GOT3 (cell line): ENCODE data around the gene ZNF407.

Experiments
- DNase-seq: peaks from one replicate; lab custom pipeline; 2025; ENCODE audit warnings: mixed read lengths; lab: John Stamatoyannopoulos, UW

The ZNF407 gene

DNA sequence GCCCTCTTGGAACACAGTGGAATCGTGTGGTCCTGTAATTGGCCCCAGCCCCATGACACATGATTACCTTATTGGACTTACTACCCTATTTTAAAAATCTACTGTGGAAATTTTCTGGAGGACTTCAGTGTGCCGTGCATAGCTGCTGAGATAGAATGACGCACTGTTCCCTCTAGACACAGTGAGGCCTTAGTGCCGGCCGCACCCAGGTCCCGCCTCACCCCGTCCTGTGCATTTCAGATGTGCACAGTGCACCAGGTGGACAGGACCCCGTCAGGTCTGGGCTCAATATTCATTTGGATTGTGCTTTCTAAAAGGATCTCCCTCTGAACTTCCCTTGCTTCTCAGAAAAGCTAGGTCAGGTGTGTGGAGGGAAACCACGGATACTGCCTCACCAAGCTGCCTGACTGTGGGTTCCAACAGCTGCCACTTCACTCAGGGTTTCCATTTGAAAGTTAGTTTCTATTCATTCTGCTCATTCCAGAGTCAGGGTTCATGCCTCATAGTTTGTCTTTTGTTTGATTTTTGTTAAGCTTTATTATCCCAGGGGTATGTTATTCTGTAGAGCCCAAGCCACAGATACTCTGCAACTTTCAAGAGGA is 455.5 kb downstream of the ZNF407 start:
- DNase-seq, result no peak

- no peak for DNase-seq
Observed at GRCh38 chr18:75054046-75054445, 456.4 kb downstream of the ZNF407 start.

GRCh38 chr18:75054611-75055010 is 456.9 kb downstream of the ZNF407 start:
- no peak for DNase-seq

DNA sequence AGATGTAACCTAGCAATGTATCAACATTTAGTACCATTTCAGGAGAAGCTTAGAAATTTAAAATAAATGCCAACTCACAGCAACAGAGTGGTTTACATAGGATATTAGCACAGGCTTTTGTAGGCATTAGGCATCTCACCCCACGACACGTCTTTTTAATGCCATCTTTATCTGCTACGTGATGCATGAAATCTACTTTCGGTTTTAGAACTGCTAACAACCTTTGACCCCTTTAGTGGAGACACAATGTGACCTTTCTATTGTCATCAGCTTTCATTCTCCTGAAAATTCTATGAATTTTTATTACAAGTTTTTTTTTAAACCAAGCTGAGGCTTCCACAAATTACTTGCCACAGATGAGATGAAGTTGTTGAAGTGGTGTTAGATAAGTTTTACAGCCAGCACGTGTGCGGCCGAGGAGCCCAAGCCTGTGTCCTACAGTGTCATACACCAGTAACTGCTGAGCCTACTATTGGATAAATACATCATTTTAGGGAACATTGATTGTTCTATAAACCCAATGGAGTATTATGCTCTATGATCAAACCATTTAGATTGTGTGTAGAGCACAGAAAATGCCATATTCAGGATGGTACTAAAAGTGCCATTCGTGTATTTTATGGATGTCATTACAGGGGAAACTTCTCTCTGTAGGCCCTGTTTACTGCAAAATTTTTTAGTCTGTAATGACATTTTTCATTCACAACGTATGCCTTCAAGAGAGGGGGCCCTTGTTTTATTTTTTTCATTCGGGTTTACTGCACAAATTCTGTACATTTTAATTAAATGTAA is 459.7 kb downstream of the ZNF407 start:
- no peak for DNase-seq

DNA sequence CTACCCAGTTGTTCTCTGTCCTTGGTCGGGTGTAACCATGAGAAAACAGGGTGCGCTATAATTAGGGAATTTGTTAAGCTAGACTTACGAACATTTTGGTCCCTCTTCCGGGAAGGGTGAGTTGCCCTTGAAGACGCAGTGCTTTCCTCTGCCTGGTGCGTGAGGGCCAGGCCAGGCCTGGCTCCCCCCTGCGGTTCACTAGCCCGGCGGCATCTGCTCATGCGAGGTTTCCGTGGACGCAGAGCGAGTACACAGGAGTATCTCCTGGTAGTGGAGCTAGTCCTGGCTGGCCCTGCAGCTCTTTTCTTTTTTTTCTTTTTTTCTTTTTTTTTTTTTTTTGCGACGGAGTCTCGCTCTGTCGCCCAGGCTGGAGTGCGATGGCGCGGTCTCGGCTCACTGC is 462.5 kb downstream of the ZNF407 start:
- no peak for DNase-seq

GRCh38 chr18:75062297-75062886 is 464.7 kb downstream of the ZNF407 start:
- no peak for DNase-seq

DNA sequence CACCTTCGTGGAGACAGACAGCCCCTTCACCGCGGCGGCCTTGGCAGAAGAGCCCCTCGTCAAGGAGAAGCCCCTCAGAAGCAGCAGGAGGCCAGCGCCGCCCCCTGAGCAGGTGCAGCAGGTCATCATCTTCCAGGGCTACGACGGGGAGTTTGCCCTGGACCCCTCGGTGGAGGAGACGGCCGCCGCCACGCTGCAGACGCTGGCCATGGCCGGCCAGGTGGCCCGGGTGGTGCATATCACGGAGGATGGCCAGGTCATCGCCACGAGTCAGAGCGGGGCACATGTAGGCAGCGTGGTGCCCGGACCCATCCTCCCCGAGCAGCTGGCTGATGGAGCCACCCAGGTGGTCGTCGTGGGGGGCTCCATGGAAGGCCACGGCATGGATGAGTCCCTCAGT is 465.5 kb downstream of the ZNF407 start:
- DNase-seq, result no peak

- DNase-seq, result no peak
Observed at GRCh38 chr18:75063615-75064512, 466.2 kb downstream of the ZNF407 start.

DNA sequence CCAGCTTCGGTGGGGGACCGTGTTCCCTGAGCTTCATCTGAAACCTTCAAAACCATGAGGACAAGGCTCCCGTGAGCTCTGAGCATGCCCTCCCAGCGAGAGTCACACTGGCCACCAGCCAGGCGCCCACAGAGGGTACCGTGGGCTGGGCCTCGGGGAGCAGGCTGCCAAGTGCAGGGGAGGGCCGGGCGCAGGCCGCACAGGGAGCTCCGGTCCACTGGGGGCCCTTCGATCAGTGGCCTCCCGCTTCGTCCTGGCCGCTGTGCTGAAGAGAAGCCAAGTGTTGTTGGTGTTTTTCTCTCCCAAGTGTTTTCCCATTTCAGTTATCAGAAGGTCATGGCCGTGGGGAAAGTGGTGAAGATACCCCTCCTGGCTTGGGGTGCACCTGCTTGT is 466.8 kb downstream of the ZNF407 start:
- DNase-seq, result no peak

GRCh38 chr18:75065251-75066000 is 467.8 kb downstream of the ZNF407 start:
- no peak for DNase-seq

DNA sequence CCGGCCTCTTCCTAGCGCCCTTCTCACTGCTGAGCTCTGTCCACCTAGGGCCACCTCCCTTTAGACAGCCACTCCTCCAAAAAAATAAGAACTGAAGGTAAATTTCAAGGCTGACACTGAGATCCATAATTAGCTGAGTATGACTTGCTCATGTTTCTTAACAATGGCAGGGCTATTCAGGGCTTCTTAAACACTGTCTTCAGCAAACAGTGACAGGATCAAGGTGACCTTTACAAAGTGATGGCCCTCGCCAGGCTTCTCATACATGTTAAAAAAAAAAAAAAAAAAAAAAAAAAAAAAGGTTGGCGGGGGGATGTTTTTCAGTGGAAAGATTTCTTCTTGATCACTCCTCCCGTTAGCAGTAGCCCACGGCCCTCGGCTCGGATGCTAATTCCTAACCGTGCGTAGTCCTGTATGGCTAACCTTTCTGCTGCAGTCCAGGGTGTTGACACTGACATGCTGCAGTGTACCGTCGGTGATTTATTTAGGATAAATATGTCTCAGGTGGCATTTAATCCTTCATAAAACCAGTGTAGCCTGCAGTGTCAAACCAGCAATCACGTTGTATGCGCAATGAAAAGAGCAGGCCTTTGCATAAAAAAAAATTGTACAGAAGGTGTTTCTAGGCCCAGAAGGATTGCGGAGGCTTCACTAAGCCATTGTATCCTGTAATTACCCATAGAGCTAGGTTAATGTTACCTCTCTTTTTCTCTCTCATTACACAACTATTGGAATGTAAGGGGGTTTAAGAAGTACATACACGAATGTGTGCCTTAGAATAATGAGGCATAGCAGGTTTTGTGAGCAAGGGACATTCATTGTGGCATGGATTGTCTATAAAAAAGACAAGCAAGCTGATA is 468.6 kb downstream of the ZNF407 start:
- DNase-seq, result no peak

DNA sequence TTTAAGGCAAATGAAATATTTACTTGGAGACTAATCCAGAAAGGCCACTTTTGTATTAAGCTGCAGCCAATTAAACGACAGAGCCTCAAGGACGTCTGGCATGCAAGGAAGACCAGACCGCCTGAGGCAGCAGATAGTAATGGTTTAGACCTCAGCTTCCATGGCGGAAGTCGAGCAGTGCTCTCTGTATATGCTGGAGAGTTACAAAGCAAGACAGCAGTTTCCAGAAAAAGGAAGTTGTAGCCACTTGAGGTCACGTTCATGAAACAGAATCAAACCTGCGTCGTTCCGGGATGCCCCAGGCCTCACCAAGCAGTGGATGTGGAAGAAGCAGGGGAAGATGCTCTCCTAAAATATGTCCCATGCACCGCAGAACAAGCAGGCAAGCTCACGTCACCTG is 469.3 kb downstream of the ZNF407 start:
- no peak for DNase-seq

DNA sequence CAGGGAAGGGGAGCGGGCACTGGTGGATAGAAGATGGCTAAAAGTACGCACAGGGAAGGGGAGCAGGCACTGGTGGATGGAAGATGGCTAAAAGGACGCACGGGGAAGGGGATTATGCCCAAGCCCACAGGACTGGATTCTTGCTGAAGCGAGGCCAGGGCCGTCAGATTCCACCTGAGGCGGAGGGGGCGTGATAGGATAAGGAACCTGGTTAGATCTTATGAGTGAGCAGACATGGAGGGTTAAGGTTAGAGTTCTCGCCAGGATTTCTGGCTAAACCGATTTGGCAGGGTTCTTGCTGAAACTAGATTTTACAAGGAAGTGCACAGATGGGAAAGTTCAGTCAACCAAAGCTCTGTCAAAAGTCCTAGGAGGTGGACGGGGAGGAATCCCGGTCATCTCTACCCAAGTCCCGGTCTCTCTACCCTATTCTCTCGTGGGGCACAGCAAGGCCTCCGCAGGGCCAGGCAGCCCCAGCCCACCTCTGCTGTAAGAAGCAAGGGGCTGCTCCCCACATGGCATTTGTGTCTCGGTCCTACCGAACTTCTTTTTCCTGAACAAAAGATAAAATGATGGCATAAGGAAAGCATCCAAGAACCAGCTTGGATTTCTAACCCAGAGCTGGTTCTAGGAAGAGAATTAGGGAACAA is 470.5 kb downstream of the ZNF407 start:
- DNase-seq, result no peak

DNA sequence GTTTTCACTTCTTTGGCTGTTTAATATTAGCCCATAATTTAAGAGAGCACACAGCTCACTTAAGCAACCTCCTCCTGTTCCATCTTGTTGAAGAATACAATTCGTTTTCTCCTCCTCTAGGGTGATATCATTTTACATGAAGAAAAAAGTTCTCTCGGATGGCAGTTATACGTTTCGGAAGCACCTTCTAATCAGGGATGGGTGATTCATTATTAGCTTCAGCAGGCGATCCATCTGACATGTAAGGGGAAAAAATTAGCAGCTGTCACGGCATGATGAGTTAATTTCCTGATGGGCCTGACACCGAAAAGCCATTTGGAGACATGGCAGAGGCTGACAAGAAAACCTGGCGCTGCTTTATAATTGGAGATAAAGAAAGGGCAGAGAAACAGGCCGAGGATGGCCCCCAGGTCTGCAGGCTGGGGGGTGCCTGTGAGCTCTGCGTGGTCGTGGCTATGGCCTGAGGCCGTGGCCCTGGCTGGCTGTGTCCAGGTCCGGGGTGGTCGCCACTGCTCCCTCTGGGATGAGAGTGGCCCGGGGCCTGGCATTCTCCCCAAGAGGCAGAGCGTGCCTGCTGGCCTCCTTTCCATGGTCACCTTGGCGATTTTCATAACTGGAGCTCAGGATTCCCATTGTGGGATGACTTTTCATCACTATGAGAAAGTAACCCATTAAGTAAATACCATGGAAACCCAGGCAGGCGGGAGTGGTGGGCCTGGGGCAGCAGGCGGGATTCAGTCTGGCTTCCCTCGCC is 471.2 kb downstream of the ZNF407 start:
- DNase-seq, result no peak

DNA sequence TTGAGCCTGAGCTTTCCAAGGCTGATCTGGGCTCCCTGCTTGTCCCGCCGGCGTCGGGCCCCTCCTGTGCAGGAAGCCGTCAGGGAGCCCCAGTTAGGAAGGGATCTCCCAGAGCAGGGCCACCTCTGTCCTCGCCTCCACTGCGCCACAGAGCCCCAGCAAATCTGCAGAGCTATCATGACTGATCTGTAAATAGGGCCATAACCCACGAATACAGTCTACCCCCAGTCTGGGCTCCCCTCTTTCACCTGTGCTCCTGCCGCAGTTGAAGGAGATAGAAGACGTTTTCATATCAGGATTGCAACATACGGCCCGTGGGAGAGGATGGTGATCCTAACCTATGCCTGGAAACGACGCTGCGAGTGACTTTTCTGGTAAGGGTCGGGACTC is 472.6 kb downstream of the ZNF407 start:
- no peak for DNase-seq

GRCh38 chr18:75070625-75071483 is 473.2 kb downstream of the ZNF407 start:
- no peak for DNase-seq

GRCh38 chr18:75071484-75071785 is 473.8 kb downstream of the ZNF407 start:
- no peak for DNase-seq

DNA sequence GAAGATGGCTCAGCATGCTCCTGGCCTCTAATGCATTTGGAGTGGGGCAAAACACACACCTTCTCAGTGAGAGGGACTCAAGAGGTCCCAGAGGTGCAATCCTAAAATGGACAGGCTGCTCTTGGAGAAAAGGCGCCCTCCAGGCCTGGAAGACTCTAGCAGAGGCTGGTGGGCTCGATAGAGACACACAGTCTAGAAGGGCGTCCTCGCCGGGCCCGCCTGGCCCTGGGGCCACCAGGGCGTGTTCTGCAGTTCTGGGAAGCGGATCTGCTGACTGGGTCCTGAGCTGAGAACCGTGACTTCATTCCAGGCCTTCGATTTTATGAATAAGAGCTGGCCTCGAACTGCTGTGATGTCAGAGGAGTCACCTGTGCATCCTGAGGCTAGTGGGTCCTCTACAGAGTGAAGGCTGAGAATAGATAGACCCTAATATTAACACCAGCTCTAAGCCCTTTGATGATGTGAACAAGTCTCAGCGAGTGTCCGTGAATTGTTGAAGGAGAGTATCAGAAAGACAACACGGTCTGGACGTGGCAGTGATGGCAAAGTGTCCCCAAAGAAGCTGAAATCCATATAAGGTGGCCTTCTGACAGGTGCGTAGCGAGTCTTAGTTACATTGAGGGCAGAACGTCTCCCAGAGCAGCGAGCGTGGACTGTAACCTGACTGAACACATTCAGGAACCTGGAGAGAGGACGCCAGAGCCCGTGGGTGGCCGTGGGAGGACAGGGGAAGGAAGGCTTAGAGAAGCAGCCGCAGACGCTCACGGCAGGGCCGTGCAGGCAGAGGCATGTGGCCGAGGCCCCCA is 474.4 kb downstream of the ZNF407 start:
- no peak for DNase-seq
